Measurements from ENCODE around the gene PANK3.
"Not testable (repeated sequence)": the region's sequence is repeated elsewhere in the genome, so short reads cannot be mapped to it uniquely, and the experiment has no call there.

PANK3 gene

DNA sequence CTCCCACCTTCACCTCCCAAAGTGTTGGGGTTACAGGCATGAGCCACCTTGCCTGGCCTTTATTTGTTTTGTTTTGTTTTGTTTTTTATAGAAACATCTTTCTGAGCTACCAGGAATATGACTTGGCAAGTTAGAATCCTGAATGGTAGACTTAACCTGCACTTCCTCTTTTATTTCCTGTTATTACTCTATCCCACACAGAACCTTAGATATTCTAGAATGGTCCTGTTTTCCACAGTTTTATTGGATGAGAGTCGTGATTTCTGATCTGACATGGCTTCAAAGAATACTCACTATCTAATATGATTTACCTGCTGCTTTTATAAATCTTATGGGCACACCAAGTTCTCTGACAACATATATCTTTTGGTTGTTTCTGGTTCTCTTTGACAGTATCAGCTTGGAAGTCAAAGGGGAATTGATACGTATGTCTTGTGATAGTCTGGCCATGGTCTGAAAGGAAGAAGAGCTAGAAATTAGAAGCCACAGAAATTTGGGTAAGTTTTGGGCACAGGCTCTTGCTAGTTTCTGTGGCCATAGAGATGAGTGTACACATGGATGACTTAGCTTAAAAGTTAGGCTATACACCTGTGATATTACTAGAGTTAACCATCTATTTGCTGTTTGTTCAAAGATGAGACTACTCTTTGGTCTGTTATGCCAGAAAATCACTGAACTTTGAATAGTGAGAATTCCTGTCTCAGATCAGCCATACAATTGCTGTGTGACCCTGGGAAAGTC lies 4.7 kb upstream of the PANK3 start:
- TF ChIP-seq, protein P1, sequence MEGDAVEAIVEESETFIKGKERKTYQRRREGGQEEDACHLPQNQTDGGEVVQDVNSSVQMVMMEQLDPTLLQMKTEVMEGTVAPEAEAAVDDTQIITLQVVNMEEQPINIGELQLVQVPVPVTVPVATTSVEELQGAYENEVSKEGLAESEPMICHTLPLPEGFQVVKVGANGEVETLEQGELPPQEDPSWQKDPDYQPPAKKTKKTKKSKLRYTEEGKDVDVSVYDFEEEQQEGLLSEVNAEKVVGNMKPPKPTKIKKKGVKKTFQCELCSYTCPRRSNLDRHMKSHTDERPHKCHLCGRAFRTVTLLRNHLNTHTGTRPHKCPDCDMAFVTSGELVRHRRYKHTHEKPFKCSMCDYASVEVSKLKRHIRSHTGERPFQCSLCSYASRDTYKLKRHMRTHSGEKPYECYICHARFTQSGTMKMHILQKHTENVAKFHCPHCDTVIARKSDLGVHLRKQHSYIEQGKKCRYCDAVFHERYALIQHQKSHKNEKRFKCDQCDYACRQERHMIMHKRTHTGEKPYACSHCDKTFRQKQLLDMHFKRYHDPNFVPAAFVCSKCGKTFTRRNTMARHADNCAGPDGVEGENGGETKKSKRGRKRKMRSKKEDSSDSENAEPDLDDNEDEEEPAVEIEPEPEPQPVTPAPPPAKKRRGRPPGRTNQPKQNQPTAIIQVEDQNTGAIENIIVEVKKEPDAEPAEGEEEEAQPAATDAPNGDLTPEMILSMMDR (IDR thresholded peaks at IDR 0.05; ENCODE audit: extremely low read depth, missing control alignments), result no peak
- DNase-seq (ENCODE audit: low spot score), result peak; percentile 15

DNA sequence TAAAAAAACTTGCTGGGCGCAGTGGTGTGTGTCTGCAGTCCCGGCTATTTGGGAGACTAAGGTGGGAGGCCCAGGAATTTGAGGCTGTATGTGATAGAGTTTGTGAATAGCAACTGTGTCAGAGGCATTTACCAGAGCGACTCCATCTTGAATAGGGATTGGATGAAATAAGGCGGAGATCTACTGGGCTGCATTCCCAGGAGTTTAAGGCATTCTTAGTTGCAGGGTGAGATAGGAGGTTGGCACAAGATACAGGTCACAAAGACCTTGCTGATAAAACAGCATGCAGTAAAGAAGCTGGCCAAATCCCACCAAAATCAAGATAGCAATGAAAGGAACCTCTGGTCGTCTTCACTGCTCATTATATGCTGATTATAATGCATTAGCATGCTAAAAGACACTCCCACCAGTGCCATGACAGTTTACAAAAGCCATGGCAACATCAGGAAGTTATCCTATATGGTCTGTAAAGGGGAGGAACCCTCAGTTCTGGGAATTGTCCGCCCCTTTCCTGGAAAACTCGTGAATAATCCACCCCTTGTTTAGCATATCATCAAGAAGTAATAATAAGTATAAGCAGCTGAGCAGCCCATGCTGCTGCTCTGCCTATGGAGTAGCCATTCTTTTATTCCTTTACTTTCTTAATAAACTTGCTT lies 1.8 kb upstream of the PANK3 start:
- DNase-seq (ENCODE audit: low spot score), result not testable (repeated sequence)

DNA sequence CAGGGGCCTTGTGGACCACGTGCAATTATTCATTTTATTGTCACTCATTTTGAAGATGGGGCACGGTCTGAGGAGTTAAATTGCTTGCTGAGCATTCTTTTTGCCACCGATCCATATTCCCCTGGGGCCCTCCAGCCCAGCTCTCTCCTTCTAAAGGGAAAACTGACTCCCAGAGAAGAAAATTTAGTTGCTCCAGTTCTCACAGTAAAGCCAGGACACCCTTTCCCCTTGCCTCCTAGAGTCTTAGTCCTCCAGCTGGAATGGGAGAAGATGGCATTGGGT lies 1.0 kb upstream of the PANK3 start:
- DNase-seq (ENCODE audit: low spot score), result no peak
- TF ChIP-seq, protein P1 (IDR thresholded peaks at IDR 0.05; ENCODE audit: extremely low read depth, missing control alignments), result no peak

DNA sequence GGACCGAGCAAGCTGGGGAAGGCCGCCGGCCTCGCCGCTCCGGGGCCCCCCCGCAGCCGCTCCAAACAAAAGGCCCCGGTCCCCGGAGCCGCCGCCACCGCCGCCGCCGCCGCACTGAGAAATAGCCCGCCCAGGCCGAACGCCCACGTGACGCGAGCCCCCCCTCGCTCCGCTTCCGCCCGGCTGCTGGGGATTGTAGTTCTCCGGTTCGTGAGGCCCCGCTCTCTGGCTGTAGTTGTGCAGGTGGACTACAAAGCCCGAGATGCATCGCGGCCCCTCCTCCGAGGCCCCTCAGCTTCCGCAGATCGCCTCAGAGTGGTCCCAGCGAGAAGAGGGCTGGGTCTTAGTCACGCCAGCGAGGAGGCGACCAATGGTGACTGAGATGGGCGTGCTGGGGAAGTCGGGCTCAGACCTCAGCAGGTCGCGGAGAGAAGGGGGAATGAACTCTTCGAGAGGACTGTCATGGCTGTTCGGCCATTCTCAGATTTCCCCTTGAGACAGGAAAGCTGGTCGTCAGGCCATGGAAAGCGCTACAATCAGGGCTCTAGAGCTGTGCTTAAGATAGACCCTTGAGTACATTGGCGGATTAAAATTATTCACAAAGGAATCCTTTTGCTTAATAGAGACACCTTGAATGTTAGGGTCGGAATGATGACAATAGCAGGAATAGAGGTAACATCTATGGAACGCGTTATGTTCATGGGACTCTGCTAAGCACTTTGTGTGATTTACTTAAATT lies 489 bp upstream of the PANK3 start:
- TF ChIP-seq, protein P1 (IDR thresholded peaks at IDR 0.05; ENCODE audit: extremely low read depth, missing control alignments), result no peak
- peak; percentile 96 for DNase-seq (ENCODE audit: low spot score)

DNA sequence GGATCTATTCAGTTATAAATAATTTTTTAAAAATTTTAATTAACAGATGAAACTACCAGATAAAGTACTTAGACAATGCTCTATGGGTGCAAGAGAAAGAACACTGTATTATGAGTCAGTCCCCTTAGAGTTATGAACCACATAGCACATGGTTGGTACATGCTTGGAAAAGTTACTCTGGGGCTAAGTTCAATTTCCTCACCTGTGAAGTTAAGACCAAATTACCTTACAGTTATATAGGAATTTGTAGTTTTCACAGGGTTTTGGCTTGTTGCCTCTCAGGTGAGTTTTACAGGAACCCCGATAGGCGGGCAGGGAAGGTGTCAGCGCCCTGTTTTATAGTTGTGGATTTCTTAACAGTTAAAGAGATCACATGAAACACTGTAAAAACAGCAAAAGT lies 1.2 kb downstream of the PANK3 start:
- TF ChIP-seq, protein P1 (IDR thresholded peaks at IDR 0.05; ENCODE audit: extremely low read depth, missing control alignments), result no peak
- peak; percentile 12 for DNase-seq (ENCODE audit: low spot score)

DNA sequence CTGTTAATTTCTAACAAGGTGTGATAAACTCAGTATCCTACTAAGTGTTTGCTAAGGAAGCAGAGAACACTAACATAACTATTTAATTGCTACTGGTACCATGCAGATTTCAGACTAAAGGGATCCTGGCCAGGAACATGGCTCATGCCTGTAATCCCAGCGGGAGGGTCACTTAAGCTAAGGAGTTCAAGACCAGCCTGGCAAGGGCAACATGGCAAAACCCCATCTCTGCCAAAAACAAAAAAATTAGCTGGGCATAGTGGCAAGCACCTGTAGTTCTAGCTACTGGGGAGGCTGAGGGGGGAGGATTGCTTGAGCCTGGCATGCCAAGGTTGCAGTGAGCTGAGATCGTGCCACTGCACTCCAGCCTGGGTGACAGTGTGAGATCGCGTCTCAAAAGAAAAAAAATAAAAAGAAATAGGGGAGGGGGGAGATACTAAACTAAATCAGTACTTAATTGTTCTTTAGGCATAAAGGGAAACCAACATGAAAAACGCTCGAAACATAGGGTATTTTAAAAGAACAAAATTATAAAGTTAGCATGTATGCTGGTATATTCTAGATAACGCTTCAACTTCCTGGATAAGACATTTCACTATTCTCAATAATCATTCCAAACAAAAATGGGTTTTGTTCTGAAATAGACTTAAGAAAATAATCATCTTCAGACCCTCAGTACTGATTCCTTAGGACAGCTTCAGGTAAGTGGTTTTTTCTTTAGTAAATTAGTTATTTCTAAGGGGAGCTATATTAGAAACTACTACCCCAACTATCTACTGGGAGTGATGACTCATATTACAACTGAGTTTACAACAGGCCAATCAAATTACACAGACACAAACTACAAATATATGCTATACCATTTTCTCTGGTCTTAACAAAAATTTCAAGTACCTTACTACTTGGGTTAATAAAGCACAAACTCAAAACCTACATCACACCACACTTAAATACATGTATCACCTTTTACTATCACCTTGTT lies 3.5 kb downstream of the PANK3 start:
- DNase-seq (ENCODE audit: low spot score), result no peak

DNA sequence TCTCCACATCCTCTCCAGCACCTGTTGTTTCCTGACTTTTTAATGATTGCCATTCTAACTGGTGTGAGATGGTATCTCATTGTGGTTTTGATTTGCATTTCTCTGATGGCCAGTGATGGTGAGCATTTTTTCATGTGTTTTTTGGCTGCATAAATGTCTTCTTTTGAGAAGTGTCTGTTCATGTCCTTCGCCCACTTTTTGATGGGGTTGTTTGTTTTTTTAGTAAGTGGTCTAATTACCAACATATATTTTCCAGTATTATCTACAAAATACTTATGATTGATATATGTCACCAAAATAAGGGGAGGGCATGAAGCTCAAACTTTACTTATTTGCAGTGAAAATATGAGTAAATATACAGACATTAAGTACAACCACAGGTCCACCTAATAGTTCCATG lies 5.0 kb downstream of the PANK3 start:
- DNase-seq (ENCODE audit: low spot score), result not testable (repeated sequence)

More for the DNA sequence above, 3.5 kb downstream of the PANK3 start:
- TF ChIP-seq, protein P1 (IDR thresholded peaks at IDR 0.05; ENCODE audit: extremely low read depth, missing control alignments), result no peak

DNA sequence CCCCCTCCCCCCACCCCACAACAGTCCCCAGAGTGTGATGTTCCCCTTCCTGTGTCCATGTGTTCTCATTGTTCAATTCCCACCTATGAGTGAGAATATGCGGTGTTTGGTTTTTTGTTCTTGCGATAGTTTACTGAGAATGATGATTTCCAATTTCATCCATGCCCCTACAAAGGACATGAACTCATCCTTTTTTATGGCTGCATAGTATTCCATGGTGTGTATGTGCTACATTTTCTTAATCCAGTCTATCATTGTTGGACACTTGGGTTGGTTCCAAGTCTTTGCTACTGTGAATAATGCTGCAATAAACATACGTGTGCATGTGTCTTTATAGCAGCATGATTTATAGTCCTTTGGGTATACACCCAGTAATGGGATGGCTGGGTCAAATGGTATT lies 5.5 kb downstream of the PANK3 start:
- not testable (repeated sequence) for DNase-seq (ENCODE audit: low spot score)

Data from GM20000 (cell line).